GM18511 (cell line): Measurements from ENCODE around the gene ACTG2.
"Not testable (repeated sequence)": the region's sequence is repeated elsewhere in the genome, so short reads cannot be mapped to it uniquely, and the experiment has no call there.

Experiments used
- ATAC-seq: cut with Tn5 transposase; IDR thresholded peaks from one replicate; pipeline ENCODE4 v1.9.1; 2021; ENCODE audit warnings: mild to moderate bottlenecking, moderate library complexity; ENCODE audit not compliant: unreplicated experiment

The ACTG2 gene

DNA sequence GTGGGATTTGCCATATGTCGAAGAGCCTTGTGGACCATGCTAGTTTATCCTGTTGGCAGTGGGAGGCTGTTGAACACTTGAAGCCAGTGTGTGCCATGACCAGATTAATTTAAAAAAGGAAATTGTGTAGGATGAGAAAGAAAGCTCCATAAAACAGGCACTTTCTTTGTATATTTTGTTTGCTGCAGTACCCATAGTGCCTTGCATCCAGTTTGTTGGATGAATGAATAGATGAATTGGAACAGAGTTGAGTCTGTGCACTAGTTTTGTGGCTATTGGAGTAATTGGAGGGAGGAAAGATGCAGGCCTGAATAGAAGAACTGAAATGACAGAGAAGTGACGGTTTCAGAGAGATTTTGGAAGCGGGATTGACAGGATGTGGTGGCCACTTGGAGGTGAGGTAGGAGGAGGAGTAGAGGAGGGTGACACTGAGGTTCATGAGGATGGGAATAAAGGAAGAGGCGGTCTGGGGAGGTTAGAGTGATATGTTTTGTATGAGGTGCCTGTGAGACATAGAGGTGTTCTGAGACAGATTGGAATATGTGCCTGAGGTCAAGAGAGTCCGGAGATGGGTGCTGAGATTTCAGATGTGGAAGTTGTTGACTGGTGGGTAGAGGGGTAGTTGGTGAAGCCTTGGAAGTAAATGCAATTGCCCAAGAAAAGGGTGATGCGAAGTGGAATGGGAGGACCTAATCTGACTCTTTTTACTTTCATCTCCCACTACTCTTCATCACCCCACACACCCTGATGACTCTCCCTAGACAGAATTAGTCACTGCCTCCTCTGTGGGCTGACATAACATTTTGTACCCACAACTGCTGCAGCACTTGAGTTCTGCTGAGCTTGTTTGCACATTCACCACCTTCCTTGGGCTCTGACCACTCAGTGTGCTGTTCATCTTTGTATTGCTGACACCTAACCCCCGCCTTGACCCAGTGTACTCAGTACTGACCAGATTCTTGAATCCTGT is 39.0 kb downstream of the ACTG2 start:
- ATAC-seq: no peak

DNA sequence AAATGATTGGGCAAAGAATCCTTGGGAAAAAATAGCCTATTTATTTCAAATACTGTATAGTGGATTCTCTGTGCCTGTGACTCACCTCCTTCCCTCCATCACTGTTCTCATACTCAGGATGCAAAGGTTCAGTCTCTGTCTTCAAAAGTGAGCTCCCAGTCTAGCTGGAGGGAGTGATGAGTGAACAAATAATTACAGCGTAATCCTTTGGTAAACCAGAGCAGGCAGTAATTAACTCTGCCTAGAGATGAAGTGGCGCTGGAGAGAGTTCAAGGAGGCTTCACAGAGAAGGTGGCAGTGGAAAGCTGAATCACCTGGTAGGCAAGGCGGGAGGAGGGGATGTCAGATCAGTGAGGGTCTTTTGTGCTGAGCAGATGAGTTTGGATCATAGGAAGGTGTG is 40.4 kb downstream of the ACTG2 start:
- no peak for ATAC-seq

DNA sequence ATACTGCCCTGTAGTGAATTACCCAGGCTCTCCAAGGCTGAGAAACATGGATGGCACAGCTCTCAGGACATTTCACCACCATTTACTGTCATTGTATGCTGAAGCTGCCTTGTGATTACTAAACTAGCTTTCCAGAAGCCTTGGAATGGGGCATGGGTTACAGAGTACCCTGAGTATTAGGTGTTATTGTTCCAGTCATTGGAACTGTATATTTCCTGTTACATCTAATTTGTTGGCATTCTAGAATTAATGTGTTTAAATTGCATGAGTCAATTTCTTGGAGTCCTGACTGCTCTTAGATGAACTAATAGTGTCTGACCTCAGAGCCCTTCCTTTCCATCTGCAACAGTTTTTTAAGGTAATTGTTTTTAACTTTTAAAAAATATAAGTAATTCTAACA is 42.8 kb downstream of the ACTG2 start:
- no peak for ATAC-seq

DNA sequence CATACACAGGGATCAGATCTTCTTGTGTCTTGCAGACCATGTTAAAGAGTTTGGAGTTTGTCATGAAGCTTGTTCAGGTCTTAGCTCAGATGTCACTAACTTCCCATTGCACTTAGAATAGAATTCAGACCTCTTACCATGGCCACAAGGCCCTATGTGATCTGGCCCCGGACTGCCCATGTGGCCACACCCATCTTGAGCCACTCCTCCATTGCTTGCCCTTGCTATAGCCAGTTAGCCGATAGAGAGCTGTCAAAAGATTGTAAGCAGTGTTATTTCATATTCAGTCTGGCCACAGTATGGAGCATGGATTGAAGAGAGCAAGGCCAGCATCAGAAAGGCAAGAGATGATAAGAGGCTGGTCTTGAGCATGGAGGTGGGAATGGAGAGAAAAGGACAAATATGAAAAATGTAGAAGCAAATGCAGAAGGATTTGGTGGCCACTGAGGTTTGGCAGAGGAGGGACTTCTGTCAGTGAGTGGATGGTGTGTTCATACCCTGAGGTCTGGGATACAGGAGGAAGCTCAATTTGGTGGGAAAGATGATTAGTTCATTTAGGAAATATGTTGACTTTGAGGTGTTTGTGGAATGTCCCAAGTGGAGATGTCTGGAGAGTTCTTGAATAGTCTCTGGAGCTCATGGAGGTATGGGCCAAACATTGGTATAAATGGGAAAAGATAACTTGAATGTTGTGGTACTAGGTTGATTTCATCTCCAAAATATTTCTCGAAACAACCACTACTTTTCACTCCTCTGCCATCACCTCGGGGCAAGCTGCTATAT is 44.5 kb downstream of the ACTG2 start:
- ATAC-seq: no peak

DNA sequence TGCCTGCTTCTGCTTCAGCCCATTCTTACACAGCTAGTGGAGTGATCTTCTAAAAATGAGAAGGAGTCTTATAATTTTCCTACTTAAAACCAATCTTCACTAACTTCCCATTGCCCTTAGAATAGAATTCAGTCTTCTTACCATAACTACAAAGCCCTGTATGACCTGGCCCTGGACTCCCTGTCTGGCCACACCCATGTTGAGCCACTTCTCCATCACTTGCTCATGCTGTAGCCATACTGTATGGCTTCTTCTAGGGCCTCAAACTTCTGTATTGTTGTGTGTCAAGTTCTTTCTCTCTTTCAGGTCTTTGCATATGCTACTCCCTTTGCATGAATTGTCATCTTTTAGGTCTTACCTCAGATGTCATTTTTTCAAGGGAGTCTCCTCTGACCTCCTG is 45.1 kb downstream of the ACTG2 start:
- ATAC-seq: no peak

DNA sequence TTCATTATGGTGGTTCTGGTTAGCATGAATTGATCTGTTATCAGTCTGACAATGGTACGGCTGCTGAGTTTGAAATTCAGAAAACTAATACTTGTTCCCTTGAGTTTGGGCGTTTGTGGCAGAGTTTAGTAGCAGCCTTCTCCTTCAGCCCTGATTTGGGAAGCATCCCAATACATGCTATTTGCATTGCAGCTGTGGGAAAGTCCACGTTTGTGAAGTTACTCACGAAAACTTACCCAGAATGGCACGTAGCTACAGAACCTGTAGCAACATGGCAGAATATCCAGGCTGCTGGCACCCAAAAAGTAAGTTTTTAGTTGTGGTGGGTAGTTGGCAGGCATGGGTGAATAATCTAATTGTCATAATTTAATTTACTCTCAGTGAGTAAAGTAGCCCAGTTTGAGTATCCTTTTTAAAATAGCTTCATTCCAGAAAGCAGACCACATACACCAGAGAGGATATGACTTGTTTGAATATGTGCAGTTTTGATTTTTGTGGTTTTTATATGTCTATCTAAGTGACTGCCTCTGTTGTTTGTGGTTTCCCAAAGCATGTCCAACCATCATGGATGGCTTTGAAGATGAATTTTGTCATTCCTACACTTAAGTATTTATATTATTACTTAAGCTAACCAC is 46.0 kb downstream of the ACTG2 start:
- ATAC-seq: no peak

DNA sequence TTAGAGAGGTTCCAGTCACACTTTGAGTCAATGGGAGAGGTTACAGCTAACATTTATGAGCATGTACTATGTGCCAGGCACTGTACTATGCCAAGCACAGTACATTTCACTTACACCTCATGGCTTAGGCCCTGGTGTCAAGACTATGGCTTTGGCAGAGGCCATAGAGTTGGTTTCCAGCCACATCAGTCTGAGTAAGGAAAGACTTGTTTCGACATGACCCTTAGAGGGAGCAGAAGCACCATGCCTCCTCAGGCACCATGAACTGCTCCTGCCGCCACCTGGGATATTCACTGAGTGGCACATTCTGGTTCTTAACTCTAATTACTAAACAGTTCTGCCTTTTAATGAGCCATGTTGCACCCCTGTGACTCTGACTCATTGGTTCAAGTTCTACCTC is 46.6 kb downstream of the ACTG2 start:
- no peak for ATAC-seq

DNA sequence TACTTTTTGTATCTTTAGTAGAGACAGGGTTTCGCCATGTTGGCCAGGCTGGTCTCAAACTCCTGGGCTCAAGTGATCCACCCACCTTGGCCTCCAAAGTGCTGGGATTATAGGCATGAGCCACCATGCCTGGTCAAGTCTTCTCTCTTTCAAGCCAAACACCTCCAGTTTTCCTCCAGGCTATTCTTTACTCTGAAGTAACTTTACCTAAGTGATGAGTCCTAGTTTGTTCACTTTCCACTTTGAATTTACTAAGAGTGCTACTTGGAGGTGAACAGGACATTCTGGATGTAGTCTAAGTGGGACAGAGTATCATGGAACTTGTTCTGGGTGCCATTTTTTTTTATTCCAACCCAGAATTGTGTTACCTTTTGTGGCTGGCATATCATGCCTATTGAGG is 47.3 kb downstream of the ACTG2 start:
- ATAC-seq: not testable (repeated sequence)

DNA sequence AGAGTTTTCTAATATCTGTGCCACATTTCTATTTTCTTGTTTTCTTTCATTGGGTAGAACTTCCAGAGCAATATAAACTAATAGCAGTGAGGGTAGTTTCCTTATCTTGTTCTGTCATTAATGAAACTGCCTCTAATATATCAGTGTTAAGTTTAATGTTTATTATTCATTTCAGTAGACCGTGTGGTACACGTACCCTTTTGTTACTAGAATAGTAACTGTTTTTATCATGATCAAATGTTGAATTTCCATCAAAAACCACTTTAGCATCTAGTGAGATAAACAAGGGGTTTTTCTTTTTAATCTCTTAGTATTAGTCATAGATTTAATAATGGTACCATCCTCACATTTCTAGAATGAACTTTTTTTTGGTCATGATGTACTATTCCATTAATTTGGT is 49.9 kb downstream of the ACTG2 start:
- no peak for ATAC-seq

DNA sequence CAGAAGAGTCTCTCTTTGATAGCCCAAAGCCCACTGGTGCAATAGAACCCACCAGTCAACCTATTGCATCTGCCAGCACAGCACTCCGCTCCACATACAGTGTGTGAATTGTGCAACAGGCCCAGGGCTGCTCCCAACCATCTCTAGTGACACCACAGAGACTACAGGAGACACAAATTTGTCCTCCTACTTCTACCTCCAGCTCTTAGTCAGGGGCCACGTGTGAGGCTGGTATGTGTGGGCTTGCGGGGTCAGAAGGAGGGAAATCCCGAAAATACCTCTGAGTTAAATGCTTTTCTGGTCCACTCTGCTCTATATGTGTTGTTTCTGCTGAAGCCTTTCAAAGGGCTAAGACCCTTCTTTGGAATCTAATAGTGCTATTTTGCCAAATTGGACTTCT is 51.9 kb downstream of the ACTG2 start:
- no peak for ATAC-seq

DNA sequence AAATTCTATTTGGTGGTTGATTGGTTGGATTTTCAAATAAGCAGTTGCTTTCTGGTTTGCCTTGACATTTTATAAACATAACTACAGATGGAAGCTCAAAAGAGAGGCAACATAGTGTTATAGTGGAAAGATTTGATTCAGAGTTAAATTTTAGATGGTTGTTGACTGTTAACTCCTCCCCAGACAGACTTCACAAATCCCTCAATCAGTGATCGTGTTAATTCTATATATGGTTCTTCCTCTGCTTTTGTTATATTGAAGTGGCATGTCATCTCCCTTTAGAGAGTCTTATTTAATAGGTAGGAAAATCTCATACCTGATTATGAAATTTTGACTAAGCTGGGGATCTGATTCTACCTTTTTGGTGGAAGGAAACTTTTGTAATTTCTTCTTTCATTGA is 53.4 kb downstream of the ACTG2 start:
- no peak for ATAC-seq

DNA sequence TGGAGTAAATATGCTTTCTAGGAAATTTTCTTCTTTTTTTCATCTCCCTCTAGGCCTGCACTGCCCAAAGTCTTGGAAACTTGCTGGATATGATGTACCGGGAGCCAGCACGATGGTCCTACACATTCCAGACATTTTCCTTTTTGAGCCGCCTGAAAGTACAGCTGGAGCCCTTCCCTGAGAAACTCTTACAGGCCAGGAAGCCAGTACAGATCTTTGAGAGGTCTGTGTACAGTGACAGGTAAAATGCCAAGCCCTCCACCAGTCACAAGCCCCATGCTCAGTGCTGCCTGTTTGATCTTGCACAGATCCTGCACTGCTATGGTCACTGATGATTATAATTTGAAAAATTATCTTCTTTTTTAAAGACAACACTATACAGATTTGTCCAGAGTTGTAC is 53.9 kb downstream of the ACTG2 start:
- no peak for ATAC-seq

DNA sequence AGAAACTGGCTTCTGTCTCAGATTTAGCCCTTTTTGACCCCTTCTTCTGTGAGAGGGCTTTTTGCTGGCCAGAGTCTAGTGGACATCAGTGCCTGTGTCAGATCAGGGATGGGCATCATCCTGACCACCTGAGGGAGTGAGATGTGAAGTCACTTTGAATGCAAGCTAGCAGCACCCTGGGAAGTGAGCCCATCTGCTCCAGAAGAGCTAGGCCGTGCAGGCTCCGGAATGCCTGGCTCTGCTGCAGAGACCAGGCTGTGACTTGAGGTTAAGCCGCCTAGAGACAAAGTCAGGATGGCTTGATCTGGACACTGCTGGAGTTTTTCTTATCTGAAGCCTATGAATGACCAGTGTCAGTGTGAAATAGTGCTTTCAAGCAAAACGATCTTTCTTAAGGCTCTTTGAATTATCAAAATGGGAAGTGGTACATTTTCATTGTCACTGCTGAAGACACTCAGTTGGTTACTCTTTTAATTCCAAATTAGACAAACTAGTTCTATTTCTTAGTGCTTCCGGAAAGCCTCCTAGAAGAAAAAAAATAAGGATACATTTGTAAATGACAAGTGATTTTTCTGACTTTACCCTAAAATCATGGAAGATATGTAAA is 54.7 kb downstream of the ACTG2 start:
- ATAC-seq: no peak

DNA sequence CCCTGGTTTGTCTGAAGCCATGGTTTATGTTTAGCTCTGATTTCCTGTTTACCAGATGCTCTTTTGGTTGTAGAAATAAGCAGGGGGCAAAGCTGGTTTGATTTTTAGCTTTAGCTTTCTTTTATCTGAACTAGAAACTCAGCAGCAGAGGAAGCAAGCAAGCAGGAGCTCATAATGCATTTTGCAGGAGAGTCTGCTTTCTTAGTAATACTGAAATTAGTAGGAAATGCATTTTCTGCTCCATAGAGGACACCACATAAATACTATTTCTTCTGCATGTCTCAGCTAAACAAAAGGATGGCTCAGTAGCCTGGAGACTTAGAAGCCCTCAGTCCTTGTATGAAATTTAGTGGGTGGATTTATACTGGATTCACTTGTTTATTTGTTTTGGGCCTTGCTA is 57.0 kb downstream of the ACTG2 start:
- ATAC-seq: no peak

DNA sequence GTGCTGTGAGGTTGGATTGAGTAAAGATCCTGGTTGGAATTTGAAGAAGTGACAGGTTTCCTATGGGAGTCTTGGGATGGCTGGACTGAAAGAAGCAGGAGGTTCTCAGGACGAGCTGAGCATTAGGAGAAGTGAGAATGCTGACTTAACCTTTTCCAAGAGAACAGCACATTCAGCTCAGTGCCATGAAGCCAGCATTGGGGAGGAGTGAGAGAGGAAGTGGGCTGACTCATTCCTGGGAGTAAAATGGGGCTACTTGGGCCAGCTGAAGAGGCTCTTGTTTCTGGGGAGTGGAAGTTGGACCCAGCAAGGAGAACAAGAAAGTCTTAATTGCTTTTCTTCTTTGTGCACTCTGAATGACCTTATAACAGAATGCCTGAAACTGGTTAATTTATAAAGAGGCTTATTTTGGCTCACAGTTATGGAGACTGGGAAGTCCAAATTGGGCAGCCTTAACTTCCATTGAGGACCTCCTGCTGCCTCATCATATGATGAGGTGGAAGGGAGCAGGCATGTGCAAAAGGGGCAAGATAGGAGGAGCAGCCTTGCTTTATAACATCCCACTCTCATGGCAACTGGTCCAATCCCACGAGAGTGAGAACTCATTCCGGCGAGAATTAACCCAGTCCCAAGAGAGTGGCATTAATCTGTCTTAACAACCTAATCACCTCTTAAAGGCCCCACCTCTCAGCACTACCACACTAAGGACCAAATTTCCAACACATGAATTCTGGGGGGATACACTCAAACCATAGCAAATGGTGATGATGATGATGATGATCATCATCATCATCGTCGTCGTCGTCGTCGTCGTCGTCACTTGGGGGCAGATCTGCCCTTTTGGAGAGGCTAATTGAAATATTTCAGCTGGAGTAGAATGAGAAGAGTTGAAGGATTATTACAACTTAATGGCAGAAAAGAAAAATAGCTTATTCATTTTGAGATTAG is 60.0 kb downstream of the ACTG2 start:
- no peak for ATAC-seq

DNA sequence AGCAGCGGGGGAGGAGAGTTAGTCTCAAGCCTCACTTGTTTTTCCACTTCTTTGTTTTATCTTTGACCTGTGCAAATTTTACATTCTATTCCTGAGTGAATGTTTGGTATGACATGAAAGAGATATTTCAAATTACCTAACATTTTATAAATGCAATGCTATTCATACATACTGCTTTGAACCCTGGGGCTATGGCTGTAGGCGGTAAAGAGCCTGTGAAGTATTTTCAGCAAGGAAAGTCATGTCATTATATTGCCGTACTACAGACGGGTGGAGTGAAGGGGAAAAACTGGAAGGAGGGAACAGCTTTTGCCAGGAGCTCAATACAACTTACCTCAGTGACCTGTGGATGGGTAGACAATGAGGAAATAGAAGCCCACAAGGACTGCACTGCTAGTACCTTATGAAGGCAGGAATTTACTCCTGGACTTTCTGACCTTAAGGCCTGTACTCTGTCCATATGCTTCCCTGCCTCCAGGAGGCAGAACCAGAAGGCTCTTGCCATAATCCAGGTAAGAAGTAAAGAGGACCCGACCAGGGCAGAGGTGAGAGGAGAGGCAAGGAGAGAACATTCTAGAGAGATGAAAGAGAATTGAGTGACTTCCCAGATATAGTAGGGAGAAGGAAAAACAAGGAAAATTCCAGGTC is 63.5 kb downstream of the ACTG2 start:
- ATAC-seq: no peak

DNA sequence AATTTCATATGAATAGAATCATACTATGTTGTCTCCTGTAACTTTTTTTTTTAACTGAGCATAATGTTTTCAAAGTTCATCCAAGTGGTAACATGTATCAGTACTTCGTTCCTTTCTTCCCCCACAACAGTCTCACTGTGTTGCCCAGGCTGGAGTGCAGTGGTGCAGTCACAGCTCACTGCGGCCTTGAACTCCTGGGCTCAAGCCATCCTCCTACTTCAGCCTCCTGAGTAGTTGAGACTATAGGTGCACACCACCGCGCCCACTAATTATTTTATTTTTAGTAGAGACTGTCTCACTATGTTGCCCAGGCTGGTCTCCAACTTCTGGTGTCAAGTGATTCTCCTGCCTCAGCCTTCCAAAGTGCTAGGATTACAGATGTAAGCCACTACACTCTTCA is 68.5 kb downstream of the ACTG2 start:
- ATAC-seq: no peak

DNA sequence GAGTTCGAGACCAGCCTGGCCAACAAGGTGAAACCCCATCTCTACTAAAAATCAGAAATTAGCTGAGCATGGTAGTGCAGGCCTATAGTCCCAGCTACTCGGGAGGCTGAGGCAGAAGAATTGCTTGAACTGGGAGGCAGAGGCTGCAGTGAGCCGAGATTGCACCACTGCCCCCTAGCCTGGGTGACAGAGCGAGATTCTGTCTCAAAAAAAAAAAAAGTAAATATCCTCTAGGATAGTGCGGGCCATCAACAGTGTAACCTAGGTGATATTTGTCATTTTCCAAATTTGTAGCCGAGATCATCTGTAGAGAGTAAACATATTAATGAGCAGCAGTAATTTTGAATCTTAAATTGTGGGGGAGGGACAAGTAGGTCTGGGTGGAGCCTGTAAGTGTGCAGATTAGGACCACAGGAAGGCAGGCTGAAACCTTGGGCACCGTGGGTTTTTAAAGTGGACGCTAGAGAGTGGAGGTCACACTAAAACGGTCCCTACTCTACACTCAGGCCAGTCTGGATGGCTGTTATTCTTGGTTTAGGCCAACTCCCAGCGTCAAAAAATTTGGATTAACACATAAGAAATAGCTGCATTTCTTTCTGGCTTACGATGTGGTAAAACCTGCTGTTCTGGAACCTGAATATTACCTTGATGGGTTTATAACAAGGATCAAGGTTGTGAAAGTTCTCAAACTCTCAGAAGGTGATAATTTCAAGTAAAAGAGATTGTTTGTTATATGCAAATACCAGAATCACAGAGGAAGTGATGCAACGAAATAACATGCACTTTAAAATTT is 69.2 kb downstream of the ACTG2 start:
- no peak for ATAC-seq

DNA sequence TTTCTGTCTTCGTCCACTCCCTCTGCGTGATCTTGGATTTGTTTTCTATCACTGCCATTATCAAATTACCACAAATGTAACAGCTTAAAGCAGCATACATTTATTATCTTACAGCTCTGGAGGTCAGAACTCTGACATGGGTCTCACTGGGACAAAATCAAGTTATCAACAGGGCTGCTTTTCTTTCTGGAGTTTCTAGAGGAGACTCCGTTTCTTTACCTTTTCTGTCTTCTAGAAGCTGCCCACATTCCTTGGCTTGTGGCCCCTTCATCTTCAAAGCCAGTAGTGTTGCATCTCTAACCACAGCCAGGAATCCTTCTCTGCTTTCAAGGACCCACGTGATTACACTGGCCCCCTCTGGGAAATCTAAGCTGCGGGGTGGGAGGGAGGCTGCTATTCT is 70.0 kb downstream of the ACTG2 start:
- no peak for ATAC-seq
